Upper lobe of right lung (tissue), 1 donor: ENCODE results near the gene ALDH16A1. TPM values are rescaled to one million over a fixed set of nuclear protein-coding genes. Genes with fewer than 3 reads are reported as not detected.

Experiments
- ATAC-seq: fragments of 200-7000 bp; cut with Tn5 transposase; one replicate; pipeline ENCODE4 v1.9.1; 2020; ENCODE audit warnings: mild to moderate bottlenecking, moderate library complexity
- DNase-seq: peaks from one replicate; pipeline ENCODE4 v3.0.0-alpha.2; 2020
- H3K27ac ChIP-seq: fragments of 200-600 bp; one replicate; pipeline ENCODE4 v1.8.0; 2022
- H3K27me3 ChIP-seq: fragments of 200-600 bp; one replicate; pipeline ENCODE4 v1.8.0; 2022; ENCODE audit warnings: mild to moderate bottlenecking
- H3K36me3 ChIP-seq: fragments of 200-600 bp; one replicate; pipeline ENCODE4 v1.8.0; 2022
- H3K4me1 ChIP-seq: fragments of 200-600 bp; one replicate; pipeline ENCODE4 v1.8.0; 2022
- H3K4me3 ChIP-seq: fragments of 200-600 bp; one replicate; pipeline ENCODE4 v1.8.0; 2022; ENCODE audit warnings: mild to moderate bottlenecking
- H3K9me3 ChIP-seq: fragments of 200-600 bp; one replicate; pipeline ENCODE4 v1.8.0; 2022
- intact Hi-C: fragments of 100-400 bp; cut with DNase I; formaldehyde crosslinking; loops from one replicate; pipeline ENCODE4 v1.11.0; 2022
- total RNA-seq: library from RNA; stranded (reverse); fragmentation: NEBNext Ultra II Directional; extraction: Animal tissue kit (Norgen Biotek cat#: 25700); gene quantifications from one replicate; pipeline ENCODE4 v1.2.1, GENCODE V29; 2021
- TF ChIP-seq, protein P1 (sequence below): fragments of 200-600 bp; IDR thresholded peaks from one replicate; pipeline ENCODE4 v1.8.0; 2022; ENCODE audit warnings: antibody characterized with exemption
- donor health status: DM: no; HTN: yes; CAD: no; lungs with severe emphysema.

The ALDH16A1 gene
- total RNA-seq, 1 donor from 2014 or later = 32.3 TPM

DNA sequence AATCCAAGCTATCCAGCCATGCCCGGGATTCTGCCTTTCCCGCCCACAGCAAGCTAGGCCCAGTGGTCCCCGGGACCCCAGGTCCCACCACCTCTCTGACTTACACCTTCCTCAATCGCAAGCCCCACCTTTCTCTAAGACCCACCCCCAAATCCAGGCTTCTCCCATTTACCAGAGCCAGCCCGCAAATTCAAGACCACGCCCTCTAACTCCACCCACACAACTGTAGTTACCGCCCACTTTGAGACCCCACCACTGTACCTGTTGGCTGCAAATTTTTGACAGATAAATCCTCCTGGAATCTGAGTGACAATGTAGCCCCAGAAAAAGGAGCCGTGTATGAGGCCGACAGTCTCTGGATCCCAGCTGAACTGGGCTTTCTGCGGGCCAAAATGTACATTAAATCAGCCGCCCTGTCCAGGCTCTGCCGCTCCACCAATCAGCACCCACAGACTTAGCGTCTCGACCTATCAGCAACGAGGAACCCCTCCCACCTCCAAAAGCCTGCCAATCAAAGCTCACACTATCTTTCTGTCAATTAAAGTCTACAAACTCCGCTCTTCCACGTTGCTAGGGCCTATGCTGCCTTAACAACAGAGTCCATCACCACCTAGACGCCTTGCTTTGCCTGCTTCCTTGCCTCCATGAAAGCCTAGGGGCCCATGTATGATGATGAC, 18.0 kb upstream of the ALDH16A1 start:
- ATAC-seq = no peak

DNA sequence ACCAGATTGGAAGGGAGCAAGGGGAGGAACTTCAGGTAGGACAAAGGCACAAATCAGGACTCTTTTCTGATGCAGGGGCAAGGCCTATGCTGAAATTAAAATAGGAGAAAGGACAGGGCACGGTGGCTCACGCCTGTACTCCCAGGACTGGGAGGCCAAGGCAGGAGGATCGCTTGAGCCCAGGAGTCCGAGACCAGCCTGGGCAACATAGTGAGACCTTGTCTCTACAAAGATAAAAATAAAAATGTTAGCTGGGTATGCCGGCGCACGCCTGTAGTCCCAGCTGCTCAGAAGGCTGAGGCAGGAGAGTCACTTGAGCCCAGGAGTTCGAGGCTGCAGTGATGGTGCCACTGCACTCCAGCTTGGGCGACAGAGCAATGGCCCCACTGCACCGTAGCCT, 17.4 kb upstream of the ALDH16A1 start:
- Histone ChIP-seq H3K27ac (no peak overlapping the region), H3K27me3 (peaks cover 90% of the 10 kb centered on the region), H3K36me3 (no peaks in the 10 kb centered on the region), H3K9me3 (no peaks in the 10 kb centered on the region), H3K4me3 (no peak overlapping the region), H3K4me1 (no peaks in the 10 kb centered on the region)
- DNase-seq = no peak
- no peak for ATAC-seq
- intact Hi-C loops = no loop called here
- TF ChIP-seq, protein P1, sequence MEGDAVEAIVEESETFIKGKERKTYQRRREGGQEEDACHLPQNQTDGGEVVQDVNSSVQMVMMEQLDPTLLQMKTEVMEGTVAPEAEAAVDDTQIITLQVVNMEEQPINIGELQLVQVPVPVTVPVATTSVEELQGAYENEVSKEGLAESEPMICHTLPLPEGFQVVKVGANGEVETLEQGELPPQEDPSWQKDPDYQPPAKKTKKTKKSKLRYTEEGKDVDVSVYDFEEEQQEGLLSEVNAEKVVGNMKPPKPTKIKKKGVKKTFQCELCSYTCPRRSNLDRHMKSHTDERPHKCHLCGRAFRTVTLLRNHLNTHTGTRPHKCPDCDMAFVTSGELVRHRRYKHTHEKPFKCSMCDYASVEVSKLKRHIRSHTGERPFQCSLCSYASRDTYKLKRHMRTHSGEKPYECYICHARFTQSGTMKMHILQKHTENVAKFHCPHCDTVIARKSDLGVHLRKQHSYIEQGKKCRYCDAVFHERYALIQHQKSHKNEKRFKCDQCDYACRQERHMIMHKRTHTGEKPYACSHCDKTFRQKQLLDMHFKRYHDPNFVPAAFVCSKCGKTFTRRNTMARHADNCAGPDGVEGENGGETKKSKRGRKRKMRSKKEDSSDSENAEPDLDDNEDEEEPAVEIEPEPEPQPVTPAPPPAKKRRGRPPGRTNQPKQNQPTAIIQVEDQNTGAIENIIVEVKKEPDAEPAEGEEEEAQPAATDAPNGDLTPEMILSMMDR = no peak

More for the DNA sequence above, 18.0 kb upstream of the ALDH16A1 start:
- intact Hi-C loops = no loop called here
- TF ChIP-seq, protein P1 = no peak
- Histone ChIP-seq H3K36me3 (no peaks in the 10 kb centered on the region), H3K27ac (no peak overlapping the region), H3K4me3 (no peak overlapping the region), H3K9me3 (no peaks in the 10 kb centered on the region), H3K4me1 (no peaks in the 10 kb centered on the region), H3K27me3 (peaks cover 90% of the 10 kb centered on the region)
- no peak for DNase-seq

GRCh38 chr19:49436381-49437017, 16.5 kb upstream of the ALDH16A1 start:
- TF ChIP-seq, protein P1 = no peak
- no peaks in the 10 kb centered on the region for H3K36me3 ChIP-seq
- H3K9me3 ChIP-seq = no peaks in the 10 kb centered on the region
- H3K27me3 ChIP-seq = peaks cover 88% of the 10 kb centered on the region
- DNase-seq (no peak), ATAC-seq (peak; percentile 11)
- no peak overlapping the region for H3K27ac ChIP-seq
- no peak overlapping the region for H3K4me3 ChIP-seq
- H3K4me1 ChIP-seq = no peaks in the 10 kb centered on the region
- intact Hi-C loops = no loop called here

DNA sequence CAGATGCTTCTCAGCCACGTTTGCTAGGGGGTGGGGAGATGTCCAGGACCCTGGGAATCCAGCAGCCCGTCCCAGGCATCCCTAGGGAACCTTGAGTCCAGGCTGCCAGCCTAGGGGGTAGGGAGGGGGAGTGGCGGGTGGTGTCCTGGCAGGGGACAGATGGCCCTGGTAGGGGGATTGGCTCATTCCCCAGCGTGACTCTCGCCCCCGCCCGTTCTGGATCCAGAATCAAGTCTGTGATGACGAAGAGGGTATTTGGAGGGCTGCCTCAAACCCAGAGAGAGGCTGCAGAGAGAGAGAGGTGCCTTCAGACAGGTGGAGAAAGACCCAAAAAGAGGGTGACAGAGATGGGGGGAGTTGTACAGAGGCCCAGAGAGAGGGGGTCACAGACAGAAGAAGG, 15.8 kb upstream of the ALDH16A1 start:
- Histone ChIP-seq H3K36me3 (no peaks in the 10 kb centered on the region), H3K4me3 (no peak overlapping the region), H3K27me3 (peaks cover 88% of the 10 kb centered on the region), H3K9me3 (no peaks in the 10 kb centered on the region), H3K27ac (no peak overlapping the region), H3K4me1 (no peaks in the 10 kb centered on the region)
- ATAC-seq (no peak), DNase-seq (no peak)
- TF ChIP-seq, protein P1 = no peak
- intact Hi-C loops = no loop called here

- intact Hi-C loops = no loop called here
- TF ChIP-seq, protein P1 = no peak
- no peak for ATAC-seq
Observed at GRCh38 chr19:49438261-49438660, 14.8 kb upstream of the ALDH16A1 start.

More at GRCh38 chr19:49438261-49438660, 14.8 kb upstream of the ALDH16A1 start:
- no peak for DNase-seq
- no peak overlapping the region for H3K27ac ChIP-seq
- H3K4me1 ChIP-seq = no peaks in the 10 kb centered on the region
- H3K4me3 ChIP-seq = no peak overlapping the region
- H3K9me3 ChIP-seq = no peaks in the 10 kb centered on the region
- peaks cover 78% of the 10 kb centered on the region for H3K27me3 ChIP-seq
- no peaks in the 10 kb centered on the region for H3K36me3 ChIP-seq
